ENCODE results near the gene PEAK1.

PEAK1 gene

DNA sequence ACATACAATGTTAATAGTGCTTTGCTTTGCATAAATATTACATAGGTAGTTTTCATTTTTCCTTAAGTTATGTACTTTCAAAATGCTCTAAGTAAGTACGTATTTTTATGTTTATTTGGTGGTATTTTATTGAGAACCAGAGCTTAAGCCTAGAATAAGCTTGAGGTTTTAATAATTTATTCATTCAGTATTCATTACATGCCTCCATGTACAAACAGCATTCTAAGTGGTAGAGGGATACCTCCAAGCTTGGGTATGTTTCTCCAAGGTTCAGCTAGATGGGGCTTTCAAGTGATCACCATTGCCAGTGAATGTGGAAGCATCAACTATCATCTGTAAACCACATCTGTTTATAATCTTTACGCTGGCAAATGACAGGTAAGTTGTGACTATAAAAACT is 52.3 kb downstream of the PEAK1 start:
- no peak for DNase-seq (ENCODE audit: low read depth in 2 of 2)

DNA sequence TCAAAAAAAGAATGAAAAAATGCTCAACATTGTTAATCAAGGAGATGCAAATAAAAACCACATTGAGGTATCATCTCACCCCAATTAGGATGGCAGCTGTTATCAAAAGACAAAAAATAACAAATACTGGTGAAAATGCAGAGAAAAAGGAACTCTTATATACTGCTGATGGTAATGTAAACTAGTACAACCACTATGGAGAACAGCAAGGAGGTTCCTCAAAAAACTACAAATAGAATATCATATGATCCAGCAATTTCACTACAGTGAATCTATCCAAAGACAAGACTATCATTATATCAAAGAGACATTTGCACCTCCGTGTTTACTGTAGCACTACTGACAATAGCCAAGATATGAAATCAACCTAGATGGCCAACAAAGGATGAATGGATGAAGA is 58.4 kb downstream of the PEAK1 start:
- DNase-seq (ENCODE audit: low read depth in 2 of 2) = no peak

DNA sequence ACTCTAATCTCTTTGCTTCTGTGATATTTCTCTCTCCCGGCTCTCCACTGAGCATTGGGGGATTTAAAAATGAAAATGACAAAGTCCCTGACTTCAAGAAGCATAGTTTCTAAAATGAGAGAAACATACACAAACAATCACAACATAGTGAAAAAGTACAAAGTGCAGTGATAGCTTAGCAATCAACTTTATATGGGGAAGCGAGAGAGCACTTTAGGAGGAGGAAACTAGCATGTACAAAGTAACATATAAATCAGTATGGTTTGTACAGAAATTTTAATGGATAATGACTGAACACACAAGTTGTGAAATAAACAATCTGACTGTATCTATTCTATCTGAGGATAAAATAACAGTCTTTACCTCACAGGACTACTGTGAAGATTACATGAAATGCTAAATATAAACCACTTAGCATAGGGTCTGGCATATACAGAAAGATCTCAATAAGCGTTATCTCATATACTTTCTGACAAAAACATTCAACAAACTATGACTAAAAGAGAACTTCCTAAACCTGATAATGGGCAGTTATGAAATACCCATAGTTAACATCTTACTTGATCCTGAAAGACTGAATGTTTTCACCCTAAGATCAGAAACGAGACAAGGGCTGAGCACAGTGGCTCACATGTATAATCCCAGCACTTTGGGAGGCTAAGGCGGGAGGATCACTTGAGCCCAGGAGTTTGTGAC is 61.2 kb downstream of the PEAK1 start:
- DNase-seq (ENCODE audit: low read depth in 2 of 2) = no peak

DNA sequence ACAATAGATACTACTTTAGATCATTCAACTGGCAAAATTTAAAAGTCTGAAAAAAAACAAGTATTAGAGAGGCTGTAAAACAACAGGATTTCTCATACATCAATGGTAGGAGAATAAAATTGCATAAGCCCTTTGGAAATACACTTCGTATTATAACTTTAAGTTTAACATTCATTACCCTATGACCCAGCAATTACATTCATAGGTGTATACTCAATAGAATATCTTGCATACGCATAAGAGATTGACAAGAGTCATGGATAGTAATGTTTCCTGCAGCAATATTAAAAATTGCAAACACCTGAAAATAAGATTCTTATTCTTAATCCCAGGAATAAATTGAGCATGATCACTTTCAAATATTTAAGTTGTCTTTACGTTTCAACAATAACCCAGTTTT is 63.6 kb downstream of the PEAK1 start:
- no peak for DNase-seq (ENCODE audit: low read depth in 2 of 2)

DNA sequence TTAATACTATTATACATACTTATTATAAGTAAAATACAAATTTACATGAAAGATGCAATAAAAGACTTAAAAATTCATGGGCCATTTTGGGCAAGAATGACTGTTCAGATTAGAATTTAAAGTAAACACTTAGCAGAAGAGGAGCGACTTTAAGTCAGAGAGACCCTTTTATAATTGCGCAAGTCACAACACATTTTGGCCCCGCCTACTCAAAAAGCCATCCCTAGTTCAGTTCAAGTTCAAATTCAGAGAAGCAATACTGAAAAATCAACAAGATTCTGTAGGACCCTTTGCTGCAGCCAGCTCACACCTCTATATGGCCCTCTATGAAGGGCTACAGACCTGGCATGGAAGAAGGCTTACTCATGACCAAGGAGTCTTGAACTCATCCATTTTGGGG is 64.6 kb downstream of the PEAK1 start:
- DNase-seq (ENCODE audit: low read depth in 2 of 2) = no peak

DNA sequence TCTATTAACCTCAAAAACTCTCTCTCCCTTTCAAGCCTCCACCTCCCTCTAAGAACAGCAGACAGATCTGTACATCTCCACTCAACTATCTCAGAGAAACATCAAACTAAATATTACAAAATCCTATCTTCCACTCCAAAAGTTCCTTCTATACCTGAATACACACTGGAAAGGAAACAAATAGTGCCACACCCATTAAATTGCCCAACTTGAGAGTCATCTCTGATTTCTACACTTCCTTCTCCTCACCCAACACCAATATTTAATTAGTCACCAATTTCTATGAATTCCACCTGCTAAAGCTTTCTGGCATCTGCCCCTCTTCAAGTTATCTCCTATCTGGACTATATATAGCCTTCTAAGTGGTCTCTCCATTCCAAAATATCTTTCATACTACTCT is 65.8 kb downstream of the PEAK1 start:
- no peak for DNase-seq (ENCODE audit: low read depth in 2 of 2)

DNA sequence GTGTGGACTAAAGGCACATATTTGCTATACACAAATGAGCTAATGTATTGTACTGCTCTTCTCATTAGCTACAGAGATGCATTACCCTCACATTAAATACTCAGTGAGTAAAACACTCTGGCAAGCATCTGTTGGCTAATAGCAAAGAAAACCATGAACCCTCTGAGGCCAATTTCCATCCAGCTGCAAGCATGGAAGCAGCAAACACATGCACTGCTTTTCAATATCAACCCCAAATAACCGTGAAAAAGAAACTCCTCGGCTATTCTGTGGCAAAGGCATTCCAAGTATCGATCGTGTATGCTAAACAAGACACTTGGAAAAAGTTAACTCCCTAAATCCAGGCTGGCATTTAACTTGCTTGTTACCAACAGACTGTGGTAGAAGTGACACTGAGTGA is 67.0 kb downstream of the PEAK1 start:
- DNase-seq (ENCODE audit: low read depth in 2 of 2) = no peak

DNA sequence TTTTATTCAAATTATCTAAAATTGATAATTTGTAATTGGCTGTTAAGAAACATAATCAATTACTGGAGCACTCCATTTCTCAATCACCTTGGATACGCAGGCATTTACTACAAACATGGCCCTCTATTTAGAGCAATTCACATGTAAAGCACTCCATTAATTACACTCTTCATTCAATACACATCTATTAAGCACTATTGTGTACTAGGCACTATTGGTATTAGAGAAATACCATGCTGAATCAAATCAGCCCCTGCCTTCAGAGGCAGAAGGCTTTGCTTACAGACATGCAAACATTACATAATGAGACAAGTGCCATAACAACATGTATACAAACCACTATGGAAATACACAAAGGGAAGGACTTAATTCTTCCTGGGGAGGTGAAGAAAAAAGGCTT is 69.1 kb downstream of the PEAK1 start:
- DNase-seq (ENCODE audit: low read depth in 2 of 2) = no peak

DNA sequence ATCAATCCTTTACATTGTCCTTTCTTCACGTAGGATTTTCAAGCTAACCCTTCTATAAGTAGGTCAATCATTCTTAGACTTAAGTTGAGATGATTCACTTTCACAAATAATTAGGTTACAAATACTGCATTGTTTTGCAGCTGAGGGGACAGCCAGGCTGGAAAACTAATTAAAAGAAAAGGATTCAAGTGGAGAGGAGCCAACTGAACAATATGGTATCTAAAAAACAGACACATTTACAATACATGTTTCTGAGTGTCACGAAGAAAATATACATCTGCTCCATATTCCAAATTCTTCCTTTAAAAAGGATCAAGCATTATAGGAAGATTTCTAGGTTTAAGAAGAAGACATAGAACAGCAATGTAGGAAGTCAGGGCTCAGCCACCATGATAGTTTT is 70.2 kb downstream of the PEAK1 start:
- no peak for DNase-seq (ENCODE audit: low read depth in 2 of 2)

DNA sequence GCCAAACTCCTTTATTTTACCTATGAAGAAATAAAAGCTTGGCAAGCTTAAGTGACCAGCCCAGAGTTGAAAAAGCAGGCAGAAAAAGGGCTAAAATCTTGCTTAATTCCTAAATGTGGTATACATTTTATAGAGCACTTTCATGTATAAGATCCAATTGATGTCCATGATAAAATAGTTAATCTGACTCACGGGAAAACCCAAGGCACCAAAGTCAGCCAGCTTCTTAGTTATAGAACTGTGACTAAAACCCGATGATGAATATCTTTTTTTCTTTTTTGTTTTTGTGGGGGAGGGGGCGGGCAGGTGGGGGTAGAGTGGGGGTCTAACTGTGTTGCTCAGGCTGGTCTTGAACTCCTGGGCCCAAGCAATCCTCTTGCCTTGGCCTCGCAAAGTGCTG is 71.4 kb downstream of the PEAK1 start:
- no peak for DNase-seq (ENCODE audit: low read depth in 2 of 2)

DNA sequence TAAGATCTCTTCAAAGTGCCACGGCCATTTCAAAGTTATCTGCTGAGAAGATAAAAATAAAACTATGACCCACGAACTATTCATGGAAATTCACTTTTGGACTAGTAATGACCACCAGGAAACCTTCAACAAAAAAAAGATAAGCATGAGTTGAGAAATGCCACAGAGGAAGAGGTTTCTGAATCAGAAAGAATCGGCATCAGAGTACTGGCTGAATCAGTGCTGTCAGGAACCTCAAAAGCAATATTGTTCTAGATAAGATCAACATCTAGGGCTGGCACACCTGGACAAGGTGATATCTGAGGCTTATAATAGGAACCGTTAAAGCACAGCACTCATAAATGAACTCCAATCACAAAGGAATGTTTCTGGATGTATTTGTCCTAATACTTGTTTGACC is 72.7 kb downstream of the PEAK1 start:
- no peak for DNase-seq (ENCODE audit: low read depth in 2 of 2)

DNA sequence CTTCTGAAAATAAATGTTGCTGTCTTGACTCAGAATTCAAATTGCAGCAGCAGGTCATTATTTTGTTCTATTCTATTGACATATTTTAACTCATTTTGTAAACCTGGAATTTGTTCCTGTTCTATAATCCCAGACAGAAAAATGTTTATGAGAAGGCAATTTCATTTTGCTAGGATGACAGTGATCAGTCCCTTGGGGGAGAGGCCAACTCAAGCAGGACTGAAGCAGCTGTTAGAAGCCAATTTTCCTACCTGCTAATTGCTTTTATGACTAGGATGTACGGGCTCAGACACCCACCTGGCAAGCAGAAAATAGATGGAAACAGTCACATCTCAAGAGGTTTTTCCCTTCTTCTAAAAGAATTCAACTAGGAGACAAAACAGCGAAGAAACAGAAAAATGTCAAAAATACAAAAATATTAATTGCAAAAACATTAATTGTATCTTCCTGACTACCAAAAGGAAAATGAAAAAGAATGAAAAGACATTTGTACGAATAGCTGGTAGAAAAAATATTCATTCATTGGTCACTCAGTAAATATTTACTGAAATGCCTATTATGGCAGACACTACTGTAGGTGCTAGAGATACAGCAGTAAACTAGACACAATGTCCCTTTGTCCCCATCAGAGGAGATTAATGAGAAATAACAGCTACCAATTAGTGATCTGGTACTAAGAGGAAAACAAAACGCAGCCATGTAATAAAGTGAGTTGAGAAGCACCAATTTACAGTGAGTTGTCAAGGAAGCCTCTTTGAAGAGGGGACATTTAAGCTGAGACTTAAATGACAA is 73.5 kb downstream of the PEAK1 start:
- DNase-seq (ENCODE audit: low read depth in 2 of 2) = no peak

DNA sequence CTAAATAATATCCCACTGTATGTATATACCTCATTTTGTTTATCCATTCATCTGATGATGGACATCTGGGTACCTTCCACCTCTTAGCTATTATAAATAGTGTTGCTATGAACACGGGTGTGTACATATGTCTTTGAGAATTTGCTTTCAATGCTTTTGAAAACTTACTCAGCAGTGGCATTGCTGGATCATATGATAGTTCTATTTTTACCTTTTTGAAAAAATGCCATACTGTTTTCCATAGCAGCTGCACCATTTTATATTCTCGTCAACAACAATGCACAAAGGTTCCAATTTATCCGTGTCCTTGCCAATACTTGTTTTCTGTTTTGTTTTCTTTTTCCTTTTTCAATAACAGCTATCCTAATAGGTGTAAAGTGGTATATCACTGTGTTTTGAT is 77.1 kb downstream of the PEAK1 start:
- DNase-seq (ENCODE audit: low read depth in 2 of 2) = no peak

DNA sequence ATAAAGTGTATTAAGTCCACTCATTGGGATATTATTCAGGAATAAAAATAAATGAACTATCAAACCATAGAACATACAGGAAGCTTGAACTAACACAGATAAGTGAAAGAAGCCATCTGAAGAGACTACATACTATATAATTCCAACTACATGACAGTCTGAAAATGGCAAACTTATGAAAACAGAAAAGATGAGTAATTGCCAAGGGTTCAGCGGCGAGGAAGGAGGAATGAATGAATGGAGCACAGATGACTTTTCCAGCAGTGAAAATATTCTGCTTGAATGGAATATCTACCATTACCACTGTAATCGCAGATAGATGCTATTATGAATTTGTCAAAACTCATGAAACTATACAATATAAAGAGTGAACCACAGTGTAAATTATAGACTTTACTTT is 79.7 kb downstream of the PEAK1 start:
- no peak for DNase-seq (ENCODE audit: low read depth in 2 of 2)

DNA sequence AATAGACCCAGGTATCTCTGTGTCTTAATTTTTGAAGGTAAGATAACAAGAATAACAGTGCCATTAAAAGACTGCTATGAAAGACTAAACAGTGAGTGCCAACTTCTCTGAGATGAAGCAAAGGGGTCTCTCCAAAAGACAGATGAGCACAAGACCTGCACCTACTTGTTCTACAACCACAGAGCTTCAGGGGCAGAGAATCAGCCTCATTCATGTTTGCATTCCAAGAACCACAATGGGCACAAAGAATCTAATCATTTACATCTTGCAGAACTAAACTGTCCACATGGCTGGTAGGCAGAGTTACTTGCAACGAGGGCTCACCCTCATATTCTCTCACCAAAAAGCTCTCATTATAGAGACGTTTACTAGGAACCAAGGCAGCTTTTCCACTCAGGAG is 83.9 kb downstream of the PEAK1 start:
- DNase-seq (ENCODE audit: low read depth in 2 of 2) = no peak

DNA sequence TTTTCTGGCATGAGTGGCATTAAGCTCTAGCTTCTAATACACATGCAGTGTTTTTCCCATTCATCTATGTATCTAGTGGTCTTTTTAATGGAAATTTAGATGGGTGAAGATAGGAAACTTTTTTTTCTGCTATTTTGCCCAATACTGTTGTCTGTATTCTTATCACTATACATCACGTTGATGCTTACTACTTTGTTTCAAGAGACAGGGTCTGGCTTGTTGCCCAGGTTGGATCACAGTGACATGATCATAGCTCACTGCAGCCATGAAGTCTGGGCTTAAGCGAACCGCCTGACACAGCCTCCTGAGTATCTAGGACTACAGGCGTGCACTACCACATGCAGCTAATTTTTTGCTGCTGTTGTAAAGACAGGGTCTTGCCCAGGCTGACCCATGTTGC is 84.6 kb downstream of the PEAK1 start:
- DNase-seq (ENCODE audit: low read depth in 2 of 2) = no peak

DNA sequence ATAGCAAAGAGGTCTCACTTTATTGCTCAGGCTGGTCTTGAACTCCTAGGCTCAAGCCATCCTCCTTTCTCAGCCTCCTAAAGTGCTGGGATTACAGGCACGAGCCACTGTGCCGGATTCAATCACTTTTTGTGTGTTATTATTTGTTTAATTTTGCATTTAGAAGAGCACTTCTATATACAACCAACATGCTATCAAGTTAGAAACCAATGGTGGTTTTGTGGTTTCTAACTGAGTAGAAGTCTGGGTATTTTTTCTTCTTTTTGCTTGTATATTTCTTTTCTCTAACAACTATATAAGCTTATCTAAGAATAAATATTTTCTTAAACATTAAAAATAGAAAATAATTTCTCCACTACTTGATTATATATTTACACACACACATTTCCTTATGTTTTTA is 86.7 kb downstream of the PEAK1 start:
- DNase-seq (ENCODE audit: low read depth in 2 of 2) = no peak

DNA sequence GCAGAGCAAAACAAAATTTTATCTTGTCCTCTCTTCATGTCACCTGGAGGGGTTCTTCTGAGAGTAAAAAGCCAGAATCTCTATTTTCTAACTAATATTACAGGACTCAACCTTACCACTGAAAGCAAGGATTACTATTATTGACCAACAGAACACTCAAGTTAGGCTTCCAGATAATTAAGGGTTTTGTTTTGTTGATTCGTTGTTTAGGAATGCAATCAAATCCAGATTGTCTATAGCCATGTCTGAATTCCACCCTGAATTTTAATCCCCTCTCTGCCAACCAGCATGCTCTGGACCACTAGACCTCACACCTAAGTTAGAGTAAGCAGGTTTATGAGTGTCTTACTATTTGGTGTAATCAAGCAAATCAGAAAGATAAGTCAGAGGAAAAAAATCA is 90.7 kb downstream of the PEAK1 start:
- DNase-seq (ENCODE audit: low read depth in 2 of 2) = no peak

DNA sequence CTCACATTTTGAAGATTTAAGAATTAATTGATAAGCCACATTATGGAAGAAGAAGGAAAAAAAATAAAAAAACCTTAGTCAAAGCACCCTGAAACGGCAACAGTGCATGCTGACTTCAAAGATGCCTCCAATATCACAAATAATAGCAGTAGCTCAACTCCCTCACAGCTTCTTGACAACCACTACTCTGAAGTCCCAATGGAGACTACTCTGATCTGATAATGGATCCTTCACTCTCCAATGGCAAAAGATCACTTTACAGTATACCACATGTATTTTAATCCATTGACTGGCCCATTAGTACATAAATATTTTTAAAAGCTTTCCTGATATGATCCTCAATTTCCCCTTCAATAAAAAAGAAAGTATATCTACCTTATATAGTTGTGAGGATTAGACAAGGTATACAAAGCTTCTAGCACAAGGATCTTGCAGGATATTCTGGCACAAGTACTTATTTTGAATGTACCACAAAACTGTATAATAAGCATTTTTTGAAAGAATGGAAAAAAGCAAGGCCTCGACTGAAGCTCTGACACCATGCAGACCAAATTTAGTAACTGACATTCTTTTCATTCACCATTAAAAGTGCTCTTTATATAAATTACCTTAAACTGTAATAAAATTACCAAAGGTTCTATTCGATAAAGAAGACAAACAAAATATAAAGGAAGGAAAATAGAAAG is 91.9 kb downstream of the PEAK1 start:
- DNase-seq (ENCODE audit: low read depth in 2 of 2) = no peak

DNA sequence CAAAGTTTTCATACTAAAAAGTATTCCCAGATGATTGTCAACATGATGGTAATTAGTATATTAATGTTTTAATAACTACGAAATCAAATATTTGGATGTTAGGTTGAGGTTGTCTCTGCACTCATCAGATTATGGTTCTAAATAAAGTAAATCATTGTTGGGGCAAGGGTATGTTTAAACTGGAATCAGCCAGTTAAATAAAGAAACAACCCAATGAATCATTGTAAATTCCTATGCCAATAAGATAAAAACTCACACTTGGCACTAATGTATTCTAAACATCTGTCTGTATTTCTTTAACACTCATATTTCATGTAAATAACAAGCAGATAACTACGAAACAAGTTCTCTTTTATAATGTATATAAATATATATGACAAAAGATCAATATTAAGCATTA is 92.7 kb downstream of the PEAK1 start:
- DNase-seq (ENCODE audit: low read depth in 2 of 2) = no peak

DNA sequence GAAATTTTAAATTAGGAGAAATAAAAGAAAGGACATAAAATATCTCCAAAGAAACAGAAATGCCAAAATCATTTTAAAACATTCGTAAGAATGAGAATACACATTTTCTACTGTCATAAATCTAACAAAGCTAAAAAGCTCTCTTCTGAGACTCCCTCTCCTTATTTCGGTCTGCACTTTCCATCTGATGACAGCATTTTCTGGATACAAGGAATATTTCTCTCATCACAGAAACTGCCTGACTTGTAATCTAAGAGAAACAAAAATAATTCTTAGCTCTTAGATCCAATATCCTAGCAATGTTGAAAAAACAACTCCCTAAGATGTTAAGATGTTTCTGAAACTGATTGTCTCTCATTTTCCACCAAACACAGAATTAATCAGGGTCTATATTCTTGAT is 93.5 kb downstream of the PEAK1 start:
- no peak for DNase-seq (ENCODE audit: low read depth in 2 of 2)

DNA sequence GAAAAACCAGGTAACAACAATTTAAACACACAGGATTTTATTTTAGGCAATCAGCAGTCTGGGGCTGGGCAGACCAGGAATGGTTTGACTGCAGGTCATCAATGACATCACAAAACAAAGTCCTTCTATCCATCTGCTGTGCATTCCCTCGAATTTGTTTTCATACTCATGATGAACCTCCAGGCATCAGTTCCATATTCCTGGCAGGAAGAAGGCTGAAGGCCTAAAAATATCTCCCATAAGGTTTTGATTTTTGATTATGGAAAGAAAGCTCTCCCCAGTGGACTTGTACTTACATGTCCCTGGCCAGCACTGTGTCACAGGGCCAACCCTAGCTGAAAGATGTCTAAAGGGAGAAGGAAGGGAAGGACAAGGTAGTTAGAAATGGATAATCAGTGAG is 107.4 kb downstream of the PEAK1 start:
- no peak for DNase-seq (ENCODE audit: low read depth in 2 of 2)
